ENCODE results near the gene SLC30A1.

GRCh38 chr1:211591980-211592493 lies 13.1 kb upstream of the SLC30A1 start:
- TF ChIP-seq CTCF (IDR thresholded peaks at IDR 0.05) (no peak), POLR2A (IDR thresholded peaks at IDR 0.05) (no peak), POLR2AphosphoS5 (IDR thresholded peaks at IDR 0.05; ENCODE audit: insufficient read depth in 1 of 2, low read depth in 1 of 2) (no peak)
